Stimulated activated CD4-positive, alpha-beta T cell treated with anti-CD3 and anti-CD28 coated beads, TNF-alpha, amount 100 ng/mL, for 1 hour (primary cell): ENCODE measurements around the gene FAM219A.
"Not testable (repeated sequence)": the region's sequence is repeated elsewhere in the genome, so short reads cannot be mapped to it uniquely, and the experiment has no call there.

ENCODE experiments used
- DNase-seq, 3 donors: peaks; one replicate each; pipeline ENCODE4 v3.0.0-alpha.2; 2020; ENCODE audit warnings: low read depth in 3 of 3, low spot score in 1 of 3

Gene FAM219A

GRCh38 chr9:34352957-34353356 lies 105.4 kb downstream of the FAM219A start:
- not testable (repeated sequence) for DNase-seq

DNA sequence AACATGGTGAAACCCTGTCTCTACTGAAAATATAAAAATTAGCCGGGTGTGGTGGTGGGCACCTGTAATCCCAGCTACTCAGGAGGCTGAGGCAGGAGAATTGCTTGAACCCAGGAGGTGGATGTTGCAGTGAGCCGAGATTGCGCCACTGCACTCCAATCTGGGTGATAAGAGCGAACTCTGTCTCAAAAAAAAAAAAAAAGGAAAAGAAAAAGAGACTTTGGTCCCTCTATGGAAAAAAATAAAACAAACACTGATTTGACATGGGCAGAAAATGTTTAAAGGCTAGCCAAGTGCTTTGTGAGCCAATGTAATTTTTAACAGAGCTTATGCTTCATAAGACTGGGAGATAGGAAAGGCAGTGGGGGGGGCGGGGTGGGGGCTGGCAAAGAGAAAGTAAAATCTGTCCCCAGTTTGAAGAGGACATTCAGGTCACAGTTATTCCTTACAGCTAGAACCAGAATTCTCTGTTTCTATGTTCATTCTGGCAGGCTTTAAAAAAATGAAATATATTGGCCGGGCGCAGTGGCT lies 106.2 kb downstream of the FAM219A start:
- DNase-seq: not testable (repeated sequence)

- DNase-seq: no peak
These were observed 109.0 kb downstream of the FAM219A start for GRCh38 chr9:34349324-34349723.
